Aorta (tissue), 5 donors: ENCODE results near the gene FMR1NB. TPM values are rescaled to one million over a fixed set of nuclear protein-coding genes. Genes with fewer than 3 reads are reported as not detected.

Experiments used
- ATAC-seq: fragments of 200-7000 bp; cut with Tn5 transposase; one replicate; pipeline ENCODE4 v1.9.1; 2022; ENCODE audit warnings: moderate library complexity; ENCODE audit not compliant: low FRiP score
- DNase-seq, 2 donors: peaks; one replicate each; pipeline ENCODE4 v3.0.0-alpha.2; 2020
- H3K27ac ChIP-seq, 2 donors: one replicate each; pipeline ENCODE4 v1.5.1; 2013; ENCODE audit warnings: low read length in 2 of 2, mild to moderate bottlenecking in 2 of 2, moderate library complexity in 2 of 2, control low read depth in 1 of 2, inconsistent platforms in 1 of 2, low read depth in 1 of 2
- H3K27me3 ChIP-seq, 2 donors: one replicate each; pipeline ENCODE4 v1.6.1; 2013; ENCODE audit warnings: control low read depth in 1 of 2, low read length in 1 of 2, mild to moderate bottlenecking in 1 of 2, moderate library complexity in 1 of 2; ENCODE audit not compliant: insufficient read depth in 2 of 2, control insufficient read depth in 1 of 2
- H3K36me3 ChIP-seq, 2 donors: one replicate each; pipeline ENCODE4 v1.6.1; 2013; ENCODE audit warnings: control low read depth in 1 of 2, low read length in 1 of 2, mild to moderate bottlenecking in 1 of 2; ENCODE audit not compliant: insufficient read depth in 2 of 2, control insufficient read depth in 1 of 2
- H3K4me1 ChIP-seq, 2 donors: one replicate each; pipeline ENCODE4 v1.6.1; 2013; ENCODE audit warnings: low read length in 2 of 2, control low read depth in 1 of 2, mild to moderate bottlenecking in 1 of 2, moderate library complexity in 1 of 2; ENCODE audit not compliant: insufficient read depth in 2 of 2, control insufficient read depth in 1 of 2
- H3K4me3 ChIP-seq, 2 donors: one replicate each; pipeline ENCODE4 v1.5.1; 2013; ENCODE audit warnings: low read length in 2 of 2, control low read depth in 1 of 2, mild to moderate bottlenecking in 1 of 2
- H3K9me3 ChIP-seq: one replicate; pipeline ENCODE4 v1.6.1; 2013; ENCODE audit warnings: mild to moderate bottlenecking, low read length; ENCODE audit not compliant: control insufficient read depth
- WGBS, 2 donors: extraction: QIAGEN DNeasy Blood & Tissue Kit; methylation state at CpG; one replicate each; pipeline ENCODE4 v1.1.7; 2013; 5-methylcytosine and 5-hydroxymethylcytosine counted together
- intact Hi-C, 2 donors: fragments of 100-400 bp; cut with DNase I; formaldehyde crosslinking; loops; one replicate each; pipeline versions ENCODE4 v1.14.2 to v1.15.0; 2022
- long read RNA-seq, 2 donors: library from polyadenylated mRNA; unstranded; transcript quantifications; one replicate each; pipeline ENCODE4 v2.0.0, GENCODE V29; 2020 to 2021
- polyA plus RNA-seq, 2 donors: library from polyadenylated mRNA; stranded (reverse); fragments of 200-250 nt; gene quantifications; one replicate each; pipeline ENCODE4 v1.2.3, GENCODE V29; 2013
- total RNA-seq, 2 donors: library from RNA; stranded (reverse); fragmentation: NEBNext Ultra II Directional; extraction: Animal tissue kit (Norgen Biotek cat#: 25700); gene quantifications; one replicate each; pipeline ENCODE4 v1.2.1, GENCODE V29; 2021
- donor health status: healthy with polysubstance abuse.
- donor health status: Bipolar disorder and iron deficiency.
- donor health status: DM: no; HTN: no; CAD: no.
- donor health status: DM: no; HTN: no; CAD: no.
- donor health status: DM: yes; HTN: yes; CAD: no.

FMR1NB gene, protein sequence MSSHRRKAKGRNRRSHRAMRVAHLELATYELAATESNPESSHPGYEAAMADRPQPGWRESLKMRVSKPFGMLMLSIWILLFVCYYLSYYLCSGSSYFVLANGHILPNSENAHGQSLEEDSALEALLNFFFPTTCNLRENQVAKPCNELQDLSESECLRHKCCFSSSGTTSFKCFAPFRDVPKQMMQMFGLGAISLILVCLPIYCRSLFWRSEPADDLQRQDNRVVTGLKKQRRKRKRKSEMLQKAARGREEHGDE
- total RNA-seq: not detected
- not detected for polyA plus RNA-seq
- long read RNA-seq, donor 1: 0 reads
- long read RNA-seq, donor 2: 0 reads

- 93 to 96% methylated on average over 34 to 35 of the region's 35 CpGs for WGBS, 2 donors
- intact Hi-C loops: no loop called here
- no peak for ATAC-seq
Measured at GRCh38 chrX:147981038-147981752, at the start of gene FMR1NB. FMR1NB (plus strand) TSS chrX:147981337; CDS start chrX:147981403, 66 bp downstream.

DNA sequence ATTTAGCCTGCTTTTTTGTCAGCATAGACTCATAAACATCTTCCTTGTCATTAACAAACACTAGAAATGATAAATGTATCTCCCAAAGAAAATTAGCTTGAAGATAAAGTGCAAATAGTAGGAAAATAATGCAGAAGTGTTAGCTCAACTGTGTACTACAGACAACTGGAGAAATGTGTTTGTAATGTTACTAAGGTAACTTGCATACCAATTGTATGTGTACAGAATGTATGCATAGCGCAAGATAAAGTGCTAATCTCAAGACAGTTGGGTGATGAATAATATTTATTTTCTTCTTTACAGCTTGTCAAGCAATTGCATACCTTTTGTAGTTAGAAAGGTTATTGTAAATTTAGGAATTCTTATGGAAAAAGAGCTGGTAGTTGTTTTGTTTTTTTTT lies 47.3 kb upstream of the FMR1NB start:
- Histone ChIP-seq H3K27ac (no peak overlapping the region), H3K4me3 (no peak overlapping the region), H3K27me3 (no peaks in the 10 kb centered on the region), H3K4me1 (no peaks in the 10 kb centered on the region), H3K9me3 (no peaks in the 10 kb centered on the region), H3K36me3 (no peaks in the 10 kb centered on the region)
- 79 to 88% methylated on average over 1 of the region's 1 CpG for WGBS, 2 donors
- no peak for ATAC-seq
- no peak for DNase-seq
- intact Hi-C loops: no loop called here

More at GRCh38 chrX:147981038-147981752, at the start of gene FMR1NB:
- H3K4me3 ChIP-seq: no peak within 1 kb of the TSS
- no peak within 1 kb of the TSS for H3K27ac ChIP-seq
- no peaks in the 10 kb centered on the region for H3K9me3 ChIP-seq
- H3K36me3 ChIP-seq: no peaks in the 10 kb centered on the region
- no peaks in the 10 kb centered on the region for H3K27me3 ChIP-seq
- no peaks in the 10 kb centered on the region for H3K4me1 ChIP-seq
- DNase-seq: no peak

- ATAC-seq: no peak
- Histone ChIP-seq H3K27me3 (no peaks in the 10 kb centered on the region), H3K36me3 (no peaks in the 10 kb centered on the region), H3K27ac (no peak overlapping the region), H3K9me3 (no peaks in the 10 kb centered on the region), H3K4me3 (no peak overlapping the region), H3K4me1 (no peaks in the 10 kb centered on the region)
- intact Hi-C loops: no loop called here
- WGBS, 2 donors: 69 to 95% methylated on average over 3 of the region's 3 CpGs
- DNase-seq: no peak
Measured at GRCh38 chrX:147935156-147935758, 45.9 kb upstream of the FMR1NB start.

DNA sequence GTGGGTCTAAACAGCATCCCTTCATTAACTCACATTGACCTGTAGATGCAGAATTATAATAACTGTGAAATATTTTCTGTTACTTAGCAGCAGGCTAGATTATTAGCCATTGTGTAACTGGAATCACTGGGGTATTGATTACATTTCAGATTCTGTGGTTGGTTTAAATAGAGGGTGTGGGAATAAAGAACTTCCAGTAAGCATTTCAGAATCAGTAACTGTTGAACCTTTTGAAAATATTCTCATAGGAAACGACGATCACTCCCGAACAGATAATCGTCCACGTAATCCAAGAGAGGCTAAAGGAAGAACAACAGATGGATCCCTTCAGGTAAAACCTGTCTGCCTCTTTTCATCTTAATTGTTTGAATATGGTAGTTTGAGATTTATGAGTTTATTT lies 35.9 kb upstream of the FMR1NB start:
- WGBS, 2 donors: 94 to 96% methylated on average over 5 of the region's 5 CpGs
- no peak for ATAC-seq
- intact Hi-C loops: no loop called here

GRCh38 chrX:147948531-147948930 lies 32.6 kb upstream of the FMR1NB start:
- Histone ChIP-seq H3K4me3 (no peak overlapping the region), H3K36me3 (no peaks in the 10 kb centered on the region), H3K27me3 (no peaks in the 10 kb centered on the region), H3K9me3 (no peaks in the 10 kb centered on the region), H3K27ac (no peak overlapping the region), H3K4me1 (no peaks in the 10 kb centered on the region)
- ATAC-seq (no peak), DNase-seq (no peak)
- intact Hi-C loops: no loop called here
- 85 to 93% methylated on average over 7 of the region's 7 CpGs for WGBS, 2 donors

More for the DNA sequence above, 35.9 kb upstream of the FMR1NB start:
- H3K4me1 ChIP-seq: no peaks in the 10 kb centered on the region
- no peak overlapping the region for H3K4me3 ChIP-seq
- no peak for DNase-seq
- no peaks in the 10 kb centered on the region for H3K9me3 ChIP-seq
- H3K27me3 ChIP-seq: no peaks in the 10 kb centered on the region
- H3K36me3 ChIP-seq: no peaks in the 10 kb centered on the region
- no peak overlapping the region for H3K27ac ChIP-seq

GRCh38 chrX:147950352-147950751 lies 30.8 kb upstream of the FMR1NB start:
- Histone ChIP-seq H3K4me3 (no peak overlapping the region), H3K36me3 (no peaks in the 10 kb centered on the region), H3K9me3 (no peaks in the 10 kb centered on the region), H3K4me1 (no peaks in the 10 kb centered on the region), H3K27me3 (no peaks in the 10 kb centered on the region), H3K27ac (no peak overlapping the region)
- ATAC-seq (no peak), DNase-seq (no peak)
- intact Hi-C loops: no loop called here
- 71 to 96% methylated on average over 1 of the region's 1 CpG for WGBS, 2 donors

GRCh38 chrX:147953976-147954375 lies 27.2 kb upstream of the FMR1NB start:
- no peaks in the 10 kb centered on the region for H3K27me3 ChIP-seq
- H3K4me1 ChIP-seq: no peaks in the 10 kb centered on the region
- ATAC-seq: no peak
- intact Hi-C loops: no loop called here
- no peaks in the 10 kb centered on the region for H3K36me3 ChIP-seq
- H3K4me3 ChIP-seq: no peak overlapping the region
- H3K9me3 ChIP-seq: no peaks in the 10 kb centered on the region
- WGBS, 2 donors: 53 to 58% methylated on average over 2 of the region's 2 CpGs
- no peak overlapping the region for H3K27ac ChIP-seq
- no peak for DNase-seq

GRCh38 chrX:147957291-147957690 lies 23.8 kb upstream of the FMR1NB start:
- Histone ChIP-seq H3K27ac (no peak overlapping the region), H3K4me3 (no peak overlapping the region), H3K36me3 (no peaks in the 10 kb centered on the region), H3K4me1 (no peaks in the 10 kb centered on the region), H3K27me3 (no peaks in the 10 kb centered on the region), H3K9me3 (no peaks in the 10 kb centered on the region)
- DNase-seq (no peak), ATAC-seq (no peak)
- intact Hi-C loops: no loop called here
- 61 to 80% methylated on average over 2 of the region's 2 CpGs for WGBS, 2 donors
